Liver (tissue), 9 donors: ENCODE measurements around the gene UPK3B. TPM values are rescaled to one million over a fixed set of nuclear protein-coding genes. Genes with fewer than 3 reads are reported as not detected.
"Not testable (repeated sequence)": the region's sequence is repeated elsewhere in the genome, so short reads cannot be mapped to it uniquely, and the experiment has no call there.

Experiments used
- DNase-seq: peaks from one replicate; pipeline ENCODE4 v3.0.0-alpha.2; 2017; ENCODE audit warnings: low spot score
- H3K27ac ChIP-seq, 2 donors: one replicate each; pipeline ENCODE4 v1.7.0; 2013; ENCODE audit warnings: inconsistent platforms in 2 of 2, low read length in 2 of 2, control low read depth in 1 of 2, low read depth in 1 of 2, mild to moderate bottlenecking in 1 of 2
- H3K27me3 ChIP-seq, 4 donors: one replicate each; pipeline versions ENCODE4 v1.6.1 to v1.7.0; 2013; ENCODE audit warnings: low read length in 3 of 4, inconsistent platforms in 1 of 4, mild to moderate bottlenecking in 1 of 4, moderate library complexity in 1 of 4; ENCODE audit not compliant: control insufficient read depth in 4 of 4, insufficient read depth in 4 of 4
- H3K36me3 ChIP-seq, 4 donors: one replicate each; pipeline versions ENCODE4 v1.6.1 to v1.7.0; 2013; ENCODE audit warnings: low read length in 3 of 4, mild to moderate bottlenecking in 3 of 4, low read depth in 1 of 4, moderate library complexity in 1 of 4; ENCODE audit not compliant: control insufficient read depth in 4 of 4, insufficient read depth in 3 of 4
- H3K4me1 ChIP-seq, 4 donors: one replicate each; pipeline versions ENCODE4 v1.6.1 to v1.7.0; 2013; ENCODE audit warnings: low read length in 3 of 4, mild to moderate bottlenecking in 3 of 4, moderate library complexity in 1 of 4; ENCODE audit not compliant: control insufficient read depth in 4 of 4, insufficient read depth in 4 of 4
- H3K4me3 ChIP-seq, 3 donors: one replicate each; pipeline versions ENCODE4 v1.6.1 to v1.7.0; 2013; ENCODE audit warnings: low read length in 3 of 3, control low read depth in 1 of 3, low read depth in 1 of 3, mild to moderate bottlenecking in 1 of 3
- H3K9ac ChIP-seq, 2 donors: one replicate each; pipeline ENCODE4 v1.7.0; 2013; ENCODE audit warnings: low read length in 2 of 2, mild to moderate bottlenecking in 2 of 2, moderate library complexity in 2 of 2, control low read depth in 1 of 2, low read depth in 1 of 2
- H3K9me3 ChIP-seq, 4 donors: one replicate each; pipeline versions ENCODE4 v1.6.1 to v1.7.0; 2013; ENCODE audit warnings: low read length in 3 of 4; ENCODE audit not compliant: control insufficient read depth in 4 of 4
- WGBS: extraction: QIAGEN DNeasy Blood & Tissue Kit; methylation state at CpG from one replicate; pipeline ENCODE4 v1.1.7; 2013; 5-methylcytosine and 5-hydroxymethylcytosine counted together
- polyA plus RNA-seq, 2 donors: library from polyadenylated mRNA; stranded (reverse) in 1 of 2; unstranded in 1 of 2; fragments of 200-250 nt in 1 of 2; fragments of >200 nt in 1 of 2; fragmentation: Nextera tagmentation in 1 of 2; extraction: Ambion mirVana in 1 of 2; gene quantifications; one replicate each; pipeline versions ENCODE4 v1.2.1 to v1.2.3, GENCODE V29; 2013 to 2015
- total RNA-seq, 2 donors: library from RNA; depleted of rRNA; stranded (reverse); fragments of >200 nt; gene quantifications; one replicate each; pipeline ENCODE4 v1.2.3, GENCODE V29; 2014
- donor health status: healthy.
- donor health status: healthy.
- donor health status: healthy.
- donor health status: healthy.
- donor health status: healthy.

The UPK3B gene
- total and polyA plus RNA-seq, 4 donors, result 0.08 to 0.42 (median 0.35) TPM

GRCh38 chr7:76462271-76462882, 48.0 kb upstream of the UPK3B start:
- H3K4me1 ChIP-seq, H3K4me3 ChIP-seq, H3K9ac ChIP-seq, H3K27me3 ChIP-seq, DNase-seq, H3K36me3 ChIP-seq, H3K9me3 ChIP-seq, H3K27ac ChIP-seq: not testable (repeated sequence)
- WGBS, result no CpG with 5 or more reads among the region's 17 CpGs

- not testable (repeated sequence) for H3K36me3 ChIP-seq, DNase-seq, H3K9ac ChIP-seq, H3K4me1 ChIP-seq, H3K27ac ChIP-seq, H3K27me3 ChIP-seq, H3K4me3 ChIP-seq, H3K9me3 ChIP-seq
- WGBS, result 88% methylated on average over 4 of the region's 5 CpGs
Measured at GRCh38 chr7:76464959-76465358, 45.4 kb upstream of the UPK3B start.

- WGBS, result no CpG with 5 or more reads among the region's 8 CpGs
Measured at GRCh38 chr7:76465950-76466349, 44.4 kb upstream of the UPK3B start.

GRCh38 chr7:76467743-76468404, 42.5 kb upstream of the UPK3B start:
- DNase-seq, H3K4me3 ChIP-seq, H3K9me3 ChIP-seq, H3K36me3 ChIP-seq, H3K4me1 ChIP-seq, H3K9ac ChIP-seq, H3K27me3 ChIP-seq: not testable (repeated sequence)
- peak overlapping the region; percentile 12 to 20 for H3K27ac ChIP-seq
- WGBS, result 54% methylated on average over 10 of the region's 14 CpGs

More at GRCh38 chr7:76465950-76466349, 44.4 kb upstream of the UPK3B start:
- H3K27ac ChIP-seq, H3K27me3 ChIP-seq, H3K36me3 ChIP-seq, H3K9ac ChIP-seq, H3K9me3 ChIP-seq, H3K4me3 ChIP-seq, H3K4me1 ChIP-seq, DNase-seq: not testable (repeated sequence)

- not testable (repeated sequence) for H3K27ac ChIP-seq, H3K36me3 ChIP-seq, H3K4me3 ChIP-seq, H3K9me3 ChIP-seq, H3K9ac ChIP-seq, H3K4me1 ChIP-seq, H3K27me3 ChIP-seq, DNase-seq
- WGBS, result 93% methylated on average over 10 of the region's 10 CpGs
Measured at GRCh38 chr7:76471556-76472221, 38.7 kb upstream of the UPK3B start.

GRCh38 chr7:76473097-76473496, 37.3 kb upstream of the UPK3B start:
- not testable (repeated sequence) for H3K27me3 ChIP-seq, H3K9ac ChIP-seq, H3K27ac ChIP-seq, H3K9me3 ChIP-seq, DNase-seq, H3K36me3 ChIP-seq, H3K4me1 ChIP-seq, H3K4me3 ChIP-seq
- WGBS, result 95% methylated on average over 3 of the region's 6 CpGs

- 99% methylated on average over 4 of the region's 11 CpGs for WGBS
- DNase-seq, H3K4me3 ChIP-seq, H3K36me3 ChIP-seq, H3K4me1 ChIP-seq, H3K27ac ChIP-seq, H3K9ac ChIP-seq, H3K9me3 ChIP-seq, H3K27me3 ChIP-seq: not testable (repeated sequence)
Measured at GRCh38 chr7:76476280-76476679, 34.1 kb upstream of the UPK3B start.

- not testable (repeated sequence) for H3K27me3 ChIP-seq, H3K9ac ChIP-seq, H3K9me3 ChIP-seq, DNase-seq, H3K4me1 ChIP-seq, H3K27ac ChIP-seq, H3K36me3 ChIP-seq, H3K4me3 ChIP-seq
- 95% methylated on average over 22 of the region's 24 CpGs for WGBS
Measured at GRCh38 chr7:76476742-76477474, 33.4 kb upstream of the UPK3B start.
